AG04449 (cell line): ENCODE results near the gene DST.
A peak's percentile ranks its signal among the peaks of the same experiment; 100 is the strongest.

Source experiments
- CTCF ChIA-PET: fragments of 350-600 bp; formaldehyde crosslinking; extraction: SDS; loops from one replicate; lab custom pipeline; 2021; ENCODE audit warnings: antibody characterized with exemption; lab: Yijun Ruan, JAX
- POLR2A ChIA-PET: fragments of 400-600, 350-600 bp; formaldehyde crosslinking; extraction: SDS; loops from one replicate; lab custom pipeline; 2020; ENCODE audit warnings: antibody characterized with exemption, inconsistent platforms; lab: Yijun Ruan, JAX
- DNase-seq: peaks from one replicate; pipeline ENCODE4 v3.0.0-alpha.2; 2010; ENCODE audit warnings: low read depth, low spot score
- H3K4me3 ChIP-seq: 2 replicates; pipeline ENCODE4 v1.5.1; 2011; ENCODE audit warnings: low read depth, mild to moderate bottlenecking, control low read depth, low read length
- TF ChIP-seq, protein P1 (sequence below): IDR thresholded peaks from one replicate; pipeline ENCODE4 v1.5.1; 2011; ENCODE audit warnings: mild to moderate bottlenecking, moderate library complexity, low read length, control low read depth, inconsistent platforms; ENCODE audit not compliant: insufficient read depth; ENCODE audit errors: missing control alignments

Gene DST

DNA sequence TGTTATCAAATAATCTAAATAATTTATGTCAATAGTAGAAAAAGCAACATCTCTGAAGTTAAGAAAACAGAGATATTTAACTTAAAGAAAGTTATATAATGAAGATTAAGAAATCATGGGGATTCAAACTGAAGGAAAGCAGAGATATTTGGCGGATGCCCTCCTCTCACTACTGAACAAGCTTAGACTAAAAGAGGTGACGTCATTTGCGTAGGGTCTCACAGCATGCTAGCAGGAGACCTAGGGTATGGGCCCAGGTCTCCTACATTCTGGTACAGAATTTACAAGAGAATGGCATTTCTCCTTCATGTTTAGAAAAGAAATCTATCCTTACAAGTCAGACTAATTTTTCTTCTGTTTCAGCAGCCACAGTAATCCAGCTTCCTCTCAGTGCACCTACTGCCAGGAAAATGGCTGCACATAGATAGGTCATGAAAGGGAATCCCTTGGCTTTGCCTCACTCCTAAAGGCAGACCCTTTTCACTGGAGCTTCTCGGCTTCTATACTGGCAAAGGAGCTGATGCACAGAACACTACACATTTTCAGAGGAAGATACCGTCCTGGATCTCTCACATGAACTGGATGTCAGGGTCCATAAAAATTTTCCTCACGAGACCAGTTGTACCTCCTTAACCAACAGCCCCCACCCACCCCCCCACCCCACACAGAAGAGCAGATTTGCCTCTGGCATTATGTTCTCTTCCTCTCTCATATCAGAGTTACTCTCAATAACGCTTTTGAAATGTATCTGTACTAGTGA is 41.8 kb upstream of the DST start:
- H3K4me3 ChIP-seq, result no peak overlapping the region
- TF ChIP-seq, protein P1, sequence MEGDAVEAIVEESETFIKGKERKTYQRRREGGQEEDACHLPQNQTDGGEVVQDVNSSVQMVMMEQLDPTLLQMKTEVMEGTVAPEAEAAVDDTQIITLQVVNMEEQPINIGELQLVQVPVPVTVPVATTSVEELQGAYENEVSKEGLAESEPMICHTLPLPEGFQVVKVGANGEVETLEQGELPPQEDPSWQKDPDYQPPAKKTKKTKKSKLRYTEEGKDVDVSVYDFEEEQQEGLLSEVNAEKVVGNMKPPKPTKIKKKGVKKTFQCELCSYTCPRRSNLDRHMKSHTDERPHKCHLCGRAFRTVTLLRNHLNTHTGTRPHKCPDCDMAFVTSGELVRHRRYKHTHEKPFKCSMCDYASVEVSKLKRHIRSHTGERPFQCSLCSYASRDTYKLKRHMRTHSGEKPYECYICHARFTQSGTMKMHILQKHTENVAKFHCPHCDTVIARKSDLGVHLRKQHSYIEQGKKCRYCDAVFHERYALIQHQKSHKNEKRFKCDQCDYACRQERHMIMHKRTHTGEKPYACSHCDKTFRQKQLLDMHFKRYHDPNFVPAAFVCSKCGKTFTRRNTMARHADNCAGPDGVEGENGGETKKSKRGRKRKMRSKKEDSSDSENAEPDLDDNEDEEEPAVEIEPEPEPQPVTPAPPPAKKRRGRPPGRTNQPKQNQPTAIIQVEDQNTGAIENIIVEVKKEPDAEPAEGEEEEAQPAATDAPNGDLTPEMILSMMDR, result no peak
- ChIA-PET CTCF (interaction anchor here (0.7 to 1.5 kb wide), 8 partner anchors 13 to 168 kb away, joined by 3 to 5 read pairs (median 3); no protein-coding TSS in a partner anchor), POLR2A (interaction anchor here (1.7 kb wide), 1 partner anchor 8 kb away, joined by 9 read pairs; no protein-coding TSS in a partner anchor)
- DNase-seq, result no peak

DNA sequence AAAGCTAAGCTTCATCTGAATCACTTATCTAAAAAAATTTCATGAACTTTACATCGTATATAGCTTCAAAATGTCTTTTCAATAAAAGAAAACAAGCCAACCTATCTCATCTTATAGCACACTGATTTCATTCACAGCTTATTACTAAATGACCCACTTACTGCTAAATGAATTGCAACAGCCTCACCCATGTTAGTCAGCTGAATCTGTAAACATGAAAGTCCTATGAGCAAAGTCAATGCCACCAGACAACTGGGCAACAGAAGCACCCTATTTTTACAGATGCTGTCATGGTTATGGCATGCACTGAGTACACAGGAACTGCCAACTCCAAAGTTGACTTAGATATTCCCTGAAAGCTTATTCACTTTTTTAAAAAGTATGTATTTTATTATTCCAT is 41.2 kb upstream of the DST start:
- POLR2A ChIA-PET, result interaction anchor here (0.6 to 1.7 kb wide), 2 partner anchors 9 to 14 kb away, joined by 3 to 9 read pairs; no protein-coding TSS in a partner anchor
- peak; percentile 86 for DNase-seq
- TF ChIP-seq, protein P1, result no peak
- H3K4me3 ChIP-seq, result no peak overlapping the region
- CTCF ChIA-PET, result interaction anchor here (0.9 to 1.5 kb wide), 6 partner anchors 14 to 169 kb away, joined by 3 to 5 read pairs (median 3); no protein-coding TSS in a partner anchor

DNA sequence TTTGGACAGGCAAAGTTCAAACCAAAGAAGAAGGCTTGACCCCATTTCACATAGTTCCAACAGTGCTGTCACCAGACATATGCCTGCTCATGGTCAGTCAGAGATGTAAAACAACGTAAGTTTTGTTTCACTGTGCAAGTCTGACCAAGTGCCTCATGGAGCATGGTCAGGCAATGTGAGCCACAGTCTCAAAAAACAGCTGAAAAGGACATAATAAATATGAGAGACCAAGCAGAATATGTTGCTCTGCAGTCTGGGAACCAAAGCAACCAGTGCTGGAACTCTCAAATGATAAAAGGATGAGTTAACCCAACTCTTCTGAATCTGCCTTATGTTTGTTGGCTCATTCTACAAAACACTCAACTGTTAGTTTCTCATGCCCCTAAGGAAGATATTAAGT is 39.9 kb upstream of the DST start:
- POLR2A ChIA-PET, result no interaction called here
- no peak for DNase-seq
- no peak overlapping the region for H3K4me3 ChIP-seq
- CTCF ChIA-PET, result interaction anchor here (0.9 to 1.7 kb wide), 3 partner anchors 15 to 170 kb away, joined by 3 to 5 read pairs (median 5); no protein-coding TSS in a partner anchor
- TF ChIP-seq, protein P1, result no peak

DNA sequence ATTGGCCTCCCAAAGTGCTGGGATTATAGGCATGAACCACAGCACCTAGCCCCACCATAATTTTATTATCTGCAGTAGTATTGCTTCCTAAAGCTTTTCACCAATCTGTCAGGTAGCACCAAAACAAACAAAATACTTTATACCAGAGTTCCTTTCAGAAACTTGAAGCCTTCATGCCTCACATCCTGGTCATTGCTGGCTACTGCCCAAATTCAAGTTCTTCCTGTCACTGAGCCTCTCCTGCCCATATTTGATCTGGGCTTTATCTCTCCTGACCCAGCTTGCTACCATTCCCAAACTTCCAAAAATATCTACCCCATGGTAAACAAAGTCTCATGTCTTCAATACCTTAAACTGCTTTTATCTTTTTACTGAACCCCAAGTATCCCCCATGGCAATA is 34.9 kb upstream of the DST start:
- CTCF ChIA-PET, result interaction anchor here (1.2 to 1.9 kb wide), 2 partner anchors 40 to 174 kb away, joined by 4 to 6 read pairs; no protein-coding TSS in a partner anchor
- no peak overlapping the region for H3K4me3 ChIP-seq
- no peak for DNase-seq
- TF ChIP-seq, protein P1, result no peak
- POLR2A ChIA-PET, result no interaction called here

DNA sequence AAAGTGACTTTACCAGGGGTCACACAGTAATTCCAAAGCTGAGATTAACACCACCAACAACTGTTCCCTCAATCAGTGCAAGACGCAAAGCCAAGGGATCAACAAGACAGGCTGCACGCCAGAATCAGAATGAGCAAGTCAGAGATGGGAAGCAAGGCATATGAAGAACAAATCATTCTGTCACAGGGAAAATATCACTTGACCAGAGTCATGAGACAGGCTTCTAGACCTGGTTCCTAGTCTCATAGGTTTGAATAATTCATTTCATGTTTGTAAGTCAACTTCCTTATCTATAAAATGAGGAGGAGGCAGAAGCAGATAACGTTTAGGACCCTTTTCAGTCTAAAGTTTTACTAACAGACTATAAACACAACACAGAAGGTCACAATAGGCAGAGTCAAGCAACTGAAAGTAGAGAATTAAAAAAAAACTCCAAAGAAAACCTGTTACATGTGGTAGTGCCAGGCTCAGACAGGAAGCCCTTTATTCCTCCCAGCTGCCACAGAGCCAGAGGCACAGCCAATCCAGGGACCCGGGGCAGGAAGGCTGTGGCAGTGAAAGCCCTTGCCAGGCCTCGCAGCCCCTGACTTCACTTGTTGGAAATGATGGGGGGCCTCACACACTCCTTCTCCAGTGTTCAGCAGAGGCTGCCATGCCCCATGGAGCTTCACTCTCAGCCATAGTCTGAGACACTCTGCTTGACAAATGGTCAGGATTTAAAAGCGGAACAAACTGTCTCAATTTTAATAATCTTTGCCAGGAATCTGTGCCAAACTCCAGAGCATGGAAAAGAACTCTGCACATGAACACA is 29.2 kb upstream of the DST start:
- TF ChIP-seq, protein P1, result no peak
- DNase-seq, result no peak
- ChIA-PET CTCF (interaction anchor here (1.0 kb wide), 2 partner anchors 8 to 27 kb away, joined by 3 to 5 read pairs; no protein-coding TSS in a partner anchor), POLR2A (no interaction called here)
- H3K4me3 ChIP-seq, result no peak overlapping the region
